ENCODE results near the gene TMEM17.

GRCh38 chr2:62554440-62554839 lies 48.4 kb upstream of the TMEM17 start:
- TF ChIP-seq NFE2 (IDR thresholded peaks at IDR 0.05; ENCODE audit: low read depth) (no peak), TCF7 (IDR thresholded peaks at IDR 0.05; ENCODE audit: borderline replicate concordance) (no peak), MAZ (CRISPR knock-in tag; conservative IDR thresholded peaks at IDR 0.05 in 1 of 2, IDR thresholded peaks at IDR 0.05 in 1 of 2) (no peak), USF2 (CRISPR knock-in tag; IDR thresholded peaks at IDR 0.05) (no peak), ZC3H11A (IDR thresholded peaks at IDR 0.05; ENCODE audit: low read depth, low read length) (no peak), MAFK (IDR thresholded peaks at IDR 0.05; ENCODE audit: low read length) (no peak), SMAD3 (CRISPR knock-in tag; conservative IDR thresholded peaks at IDR 0.05) (no peak), ZNF274 (IDR thresholded peaks at IDR 0.05; ENCODE audit: borderline replicate concordance, low read depth, low read length) (no peak), FOXP1 (CRISPR knock-in tag; IDR thresholded peaks at IDR 0.05) (no peak), ZKSCAN1 (IDR thresholded peaks at IDR 0.05; ENCODE audit: low read depth, low read length) (no peak), ZNF24 (IDR thresholded peaks at IDR 0.05) (no peak)
- TF ChIP-seq, protein P1, sequence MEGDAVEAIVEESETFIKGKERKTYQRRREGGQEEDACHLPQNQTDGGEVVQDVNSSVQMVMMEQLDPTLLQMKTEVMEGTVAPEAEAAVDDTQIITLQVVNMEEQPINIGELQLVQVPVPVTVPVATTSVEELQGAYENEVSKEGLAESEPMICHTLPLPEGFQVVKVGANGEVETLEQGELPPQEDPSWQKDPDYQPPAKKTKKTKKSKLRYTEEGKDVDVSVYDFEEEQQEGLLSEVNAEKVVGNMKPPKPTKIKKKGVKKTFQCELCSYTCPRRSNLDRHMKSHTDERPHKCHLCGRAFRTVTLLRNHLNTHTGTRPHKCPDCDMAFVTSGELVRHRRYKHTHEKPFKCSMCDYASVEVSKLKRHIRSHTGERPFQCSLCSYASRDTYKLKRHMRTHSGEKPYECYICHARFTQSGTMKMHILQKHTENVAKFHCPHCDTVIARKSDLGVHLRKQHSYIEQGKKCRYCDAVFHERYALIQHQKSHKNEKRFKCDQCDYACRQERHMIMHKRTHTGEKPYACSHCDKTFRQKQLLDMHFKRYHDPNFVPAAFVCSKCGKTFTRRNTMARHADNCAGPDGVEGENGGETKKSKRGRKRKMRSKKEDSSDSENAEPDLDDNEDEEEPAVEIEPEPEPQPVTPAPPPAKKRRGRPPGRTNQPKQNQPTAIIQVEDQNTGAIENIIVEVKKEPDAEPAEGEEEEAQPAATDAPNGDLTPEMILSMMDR (IDR thresholded peaks at IDR 0.05 in 2 of 3, conservative IDR thresholded peaks at IDR 0.05 in 1 of 3; ENCODE audit: insufficient read depth in 2 of 3, low read depth in 1 of 3, low read length in 3 of 3) = no peak
- TF ChIP-seq, protein P2, sequence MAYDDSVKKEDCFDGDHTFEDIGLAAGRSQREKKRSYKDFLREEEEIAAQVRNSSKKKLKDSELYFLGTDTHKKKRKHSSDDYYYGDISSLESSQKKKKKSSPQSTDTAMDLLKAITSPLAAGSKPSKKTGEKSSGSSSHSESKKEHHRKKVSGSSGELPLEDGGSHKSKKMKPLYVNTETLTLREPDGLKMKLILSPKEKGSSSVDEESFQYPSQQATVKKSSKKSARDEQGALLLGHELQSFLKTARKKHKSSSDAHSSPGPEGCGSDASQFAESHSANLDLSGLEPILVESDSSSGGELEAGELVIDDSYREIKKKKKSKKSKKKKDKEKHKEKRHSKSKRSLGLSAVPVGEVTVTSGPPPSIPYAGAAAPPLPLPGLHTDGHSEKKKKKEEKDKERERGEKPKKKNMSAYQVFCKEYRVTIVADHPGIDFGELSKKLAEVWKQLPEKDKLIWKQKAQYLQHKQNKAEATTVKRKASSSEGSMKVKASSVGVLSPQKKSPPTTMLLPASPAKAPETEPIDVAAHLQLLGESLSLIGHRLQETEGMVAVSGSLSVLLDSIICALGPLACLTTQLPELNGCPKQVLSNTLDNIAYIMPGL (CRISPR knock-in tag; IDR thresholded peaks at IDR 0.05) = no peak
- TF ChIP-seq, protein P3, sequence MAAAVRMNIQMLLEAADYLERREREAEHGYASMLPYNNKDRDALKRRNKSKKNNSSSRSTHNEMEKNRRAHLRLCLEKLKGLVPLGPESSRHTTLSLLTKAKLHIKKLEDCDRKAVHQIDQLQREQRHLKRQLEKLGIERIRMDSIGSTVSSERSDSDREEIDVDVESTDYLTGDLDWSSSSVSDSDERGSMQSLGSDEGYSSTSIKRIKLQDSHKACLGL (CRISPR knock-in tag; IDR thresholded peaks at IDR 0.05; ENCODE audit: borderline replicate concordance, poor library complexity, severe bottlenecking) = no peak
